HCT116 (cell line): Measurements from ENCODE around the gene RAD9A. TPM values are rescaled to one million over a fixed set of nuclear protein-coding genes. Genes with fewer than 3 reads are reported as not detected.

Experiments
- ATAC-seq: fragments of 200-7000 bp; cut with Tn5 transposase; 2 replicates; pipeline ENCODE4 v1.9.1; 2020; ENCODE audit warnings: mild to moderate bottlenecking, moderate library complexity
- BruUV-seq: library from RNA; stranded (reverse); fragments of 400-500 nt; replicated peaks from 2 replicates; lab custom pipeline; 2021; lab: Mats Ljungman, UMichigan
- CTCF ChIA-PET: fragments of 300-600 bp; sonication (Branson Sonifier 250); formaldehyde crosslinking; loops from one replicate; lab custom pipeline; 2021; ENCODE audit warnings: antibody characterized with exemption; lab: Charles Lee
- POLR2A ChIA-PET: fragments of 300-600, 350-600 bp; sonication (Branson Sonifier 250); formaldehyde crosslinking; loops from one replicate; lab custom pipeline; 2021; ENCODE audit warnings: antibody characterized with exemption; lab: Charles Lee
- RAD21 ChIA-PET, 2 experiments: fragments of 300-600 bp; sonication (Branson Sonifier 250); formaldehyde crosslinking; loops; one replicate each; lab custom pipeline; 2023; ENCODE audit warnings: low total read pairs in 2 of 2; ENCODE audit not compliant: uncharacterized antibody in 2 of 2, unreplicated experiment in 2 of 2, low non-redundant PET in 1 of 2; lab: Charles Lee
- DNase-seq: peaks from one replicate; pipeline ENCODE4 v3.0.0-alpha.2; 2010; ENCODE audit warnings: low read depth, low spot score
- H2AFZ ChIP-seq: fragments of 200-600 bp; shearing (Covaris generic), sonication (generic); 2 replicates; pipeline ENCODE4 v1.6.1; 2017; ENCODE audit warnings: low read depth, mixed run types, mixed read lengths, antibody characterized with exemption, low read length; ENCODE audit not compliant: poor library complexity, severe bottlenecking
- H3K27ac ChIP-seq: 2 replicates; pipeline ENCODE4 v1.5.1; 2012; ENCODE audit warnings: low read depth, low read length
- H3K27me3 ChIP-seq: fragments of 200-600 bp; sonication (generic); 2 replicates; pipeline ENCODE4 v1.6.1; 2016; ENCODE audit warnings: mixed run types, low read length, mixed read lengths; ENCODE audit not compliant: insufficient read depth
- H3K36me3 ChIP-seq, 2 experiments: fragments of 200-500 bp in 1 of 2; fragments of 200-600 bp in 1 of 2; sonication (Bioruptor generic) in 1 of 2; sonication (generic) in 1 of 2; 2 replicates each; pipeline versions ENCODE4 v1.5.1 to v1.6.1; 2014 to 2016; ENCODE audit warnings: low read length in 2 of 2, inconsistent platforms in 1 of 2, mixed read lengths in 1 of 2, mixed run types in 1 of 2; ENCODE audit not compliant: insufficient read depth in 2 of 2, control insufficient read depth in 1 of 2
- H3K4me1 ChIP-seq, 2 experiments: fragments of 200-600 bp in 1 of 2; sonication (generic) in 1 of 2; 2 replicates each; pipeline versions ENCODE4 v1.5.1 to v1.6.1; 2012 to 2017; ENCODE audit warnings: low read length in 2 of 2, inconsistent platforms in 1 of 2, mild to moderate bottlenecking in 1 of 2, mixed read lengths in 1 of 2, mixed run types in 1 of 2, moderate library complexity in 1 of 2; ENCODE audit not compliant: insufficient read depth in 2 of 2, control insufficient read depth in 1 of 2
- H3K4me2 ChIP-seq: fragments of 200-600 bp; sonication (generic); 2 replicates; pipeline ENCODE4 v1.6.1; 2017; ENCODE audit warnings: mixed run types, low read length, mixed read lengths
- H3K4me3 ChIP-seq, 2 experiments: fragments of 200-600 bp in 1 of 2; sonication (generic) in 1 of 2; replicated peaks in 1 of 2; 2 replicates each; pipeline ENCODE4 v1.5.1; 2011 to 2016; ENCODE audit warnings: low read length in 2 of 2, control low read depth in 1 of 2, low read depth in 1 of 2, mild to moderate bottlenecking in 1 of 2, mixed read lengths in 1 of 2, mixed run types in 1 of 2
- H3K79me2 ChIP-seq: fragments of 200-600 bp; sonication (generic); 2 replicates; pipeline ENCODE4 v1.6.1; 2017; ENCODE audit warnings: mild to moderate bottlenecking, mixed run types, low read length, moderate library complexity, mixed read lengths; ENCODE audit not compliant: insufficient read depth
- H3K9ac ChIP-seq: fragments of 200-600 bp; sonication (generic); 2 replicates; pipeline ENCODE4 v1.6.1; 2016; ENCODE audit warnings: low read length, mixed read lengths
- H3K9me2 ChIP-seq: fragments of 200-600 bp; sonication (generic), shearing (Covaris generic); 2 replicates; pipeline ENCODE4 v1.6.1; 2017; ENCODE audit warnings: mixed run types, mild to moderate bottlenecking, moderate library complexity; ENCODE audit not compliant: insufficient read depth
- H3K9me3 ChIP-seq, 2 experiments: fragments of 200-500 bp in 1 of 2; fragments of 200-600 bp in 1 of 2; sonication (Bioruptor generic) in 1 of 2; sonication (generic) in 1 of 2; 2 replicates each; pipeline ENCODE4 v1.6.1; 2014 to 2017; ENCODE audit warnings: low read length in 2 of 2, mixed read lengths in 2 of 2, inconsistent platforms in 1 of 2, low read depth in 1 of 2, mild to moderate bottlenecking in 1 of 2, mixed run types in 1 of 2, moderate library complexity in 1 of 2; ENCODE audit not compliant: control insufficient read depth in 1 of 2, insufficient read depth in 1 of 2
- H4K20me1 ChIP-seq: fragments of 200-600 bp; sonication (generic), shearing (Covaris generic); 2 replicates; pipeline ENCODE4 v1.6.1; 2017; ENCODE audit warnings: mixed run types, mild to moderate bottlenecking, moderate library complexity; ENCODE audit not compliant: insufficient read depth
- CBX3 ChIP-seq: IDR thresholded peaks from 2 replicates; pipeline ENCODE4 v1.6.1; 2012; ENCODE audit warnings: low read depth
- POLR2A ChIP-seq: IDR thresholded peaks from 2 replicates; pipeline ENCODE4 v1.7.0; 2011; ENCODE audit warnings: borderline replicate concordance; ENCODE audit not compliant: insufficient read depth, insufficient read length; ENCODE audit errors: extremely low read depth
- SIN3A ChIP-seq: IDR thresholded peaks from 2 replicates; pipeline ENCODE4 v1.6.1; 2012; ENCODE audit warnings: low read depth
- intact Hi-C: fragments of 100-400 bp; cut with micrococcal nuclease; formaldehyde crosslinking; loops from 2 replicates; pipeline ENCODE4 v1.10.0; 2022
- total RNA-seq: library from RNA; stranded (reverse); gene quantifications from one replicate; pipeline ENCODE4 v1.2.1, GENCODE V29; 2021; ENCODE audit not compliant: unreplicated experiment

The RAD9A gene
- total RNA-seq, 1 experiment from 2014 or later, result 49.8 TPM

- DNase-seq (no peak), ATAC-seq (no peak)
- Histone ChIP-seq H3K9me3 (no peaks in the 10 kb centered on the region), H2AFZ (no peak overlapping the region), H3K4me1 (peaks cover 12 to 27% of the 10 kb centered on the region in 2 experiments; a peak in 3 of 4 replicates), H3K79me2 (no peaks in the 10 kb centered on the region), H3K36me3 (no peaks in the 10 kb centered on the region), H3K9me2 (no peaks in the 10 kb centered on the region), H3K4me3 (no peak overlapping the region), H3K27ac (no peak overlapping the region), H3K27me3 (no peaks in the 10 kb centered on the region), H3K4me2 (no peak overlapping the region), H4K20me1 (no peaks in the 10 kb centered on the region), H3K9ac (no peak overlapping the region)
- ChIA-PET POLR2A (no interaction called here), RAD21 (no interaction called here), CTCF (no interaction called here)
- no TSS peak for BruUV-seq
- intact Hi-C loops, result no loop called here
- no peak for TF ChIP-seq POLR2A
- TF ChIP-seq SIN3A, result no peak
Measured at GRCh38 chr11:67411785-67412152, 20.0 kb downstream of the RAD9A start.

- ChIA-PET CTCF (interaction anchor here (1.1 kb wide), 1 partner anchor 11 kb away, joined by 3 read pairs; the partner anchor contains the start of gene PPP1CA), POLR2A (interaction anchor here (1.9 kb wide), 1 partner anchor 11 kb away, joined by 5 read pairs; the partner anchor contains the start of gene PPP1CA), RAD21 (interaction anchor here in 1 of 2 experiments (1.4 kb wide), 1 partner anchor 11 kb away, joined by 4 read pairs; the partner anchor contains the start of gene PPP1CA)
- Histone ChIP-seq H3K4me3 (no peak overlapping the region), H3K27me3 (no peaks in the 10 kb centered on the region), H3K9me2 (no peaks in the 10 kb centered on the region), H3K4me1 (peaks cover 14 to 31% of the 10 kb centered on the region in 2 experiments; a peak in 3 of 4 replicates), H3K4me2 (no peak overlapping the region), H3K36me3 (no peaks in the 10 kb centered on the region), H3K79me2 (no peaks in the 10 kb centered on the region), H3K9me3 (no peaks in the 10 kb centered on the region), H3K9ac (no peak overlapping the region), H4K20me1 (no peaks in the 10 kb centered on the region), H2AFZ (no peak overlapping the region), H3K27ac (no peak overlapping the region)
- ATAC-seq, result no peak
- DNase-seq, result no peak
- BruUV-seq, result no TSS peak
- TF ChIP-seq CBX3, result no peak
- intact Hi-C loops, result no loop called here
Measured at GRCh38 chr11:67412495-67413179, 20.9 kb downstream of the RAD9A start.
